GM12878 (cell line): Measurements from ENCODE around the gene AP2B1. TPM values are rescaled to one million over a fixed set of nuclear protein-coding genes. Genes with fewer than 3 reads are reported as not detected.

Experiments used
- ATAC-seq: fragments of 200-7000 bp; cut with Tn5 transposase; 3 replicates; pipeline ENCODE4 v1.9.1; 2020; ENCODE audit warnings: mild to moderate bottlenecking, moderate library complexity
- BruUV-seq: library from RNA; stranded (reverse); fragments of 400-500 nt; replicated peaks from 2 replicates; lab custom pipeline; 2021; lab: Mats Ljungman, UMichigan
- CTCF ChIA-PET: fragments of 300-600 bp; sonication (Branson Sonifier 250); formaldehyde crosslinking; extraction: SDS; loops from one replicate; lab custom pipeline; 2021; ENCODE audit warnings: inconsistent platforms; lab: Yijun Ruan, JAX
- POLR2A ChIA-PET: fragments of 350-600 bp; formaldehyde crosslinking; extraction: SDS; loops from one replicate; lab custom pipeline; 2021; ENCODE audit warnings: inconsistent platforms; lab: Charles Lee
- RAD21 ChIA-PET: fragments of 300-600 bp; sonication (Branson Sonifier 250); formaldehyde crosslinking; loops from one replicate; lab custom pipeline; 2023; ENCODE audit warnings: antibody characterized with exemption; ENCODE audit not compliant: unreplicated experiment; lab: Charles Lee
- SMC1A ChIA-PET: fragments of 300-600 bp; sonication (Branson Sonifier 250); formaldehyde crosslinking; loops from one replicate; lab custom pipeline; 2023; ENCODE audit not compliant: unreplicated experiment, uncharacterized antibody; lab: Charles Lee
- DNase-seq: peaks from one replicate; pipeline ENCODE4 v3.0.0-alpha.2; 2011; ENCODE audit warnings: low read depth, low spot score
- FAIRE-seq: peaks from 3 replicates; lab custom pipeline; 2011; peaks lifted over from hg19 to GRCh38; lab: Jason Lieb, UNC
- H2AFZ ChIP-seq: 2 replicates; pipeline ENCODE4 v1.6.0; 2011; ENCODE audit warnings: low read depth, low read length, control low read depth; ENCODE audit not compliant: control insufficient read depth
- H3K27ac ChIP-seq: 2 replicates; pipeline ENCODE4 v1.5.1; 2011; ENCODE audit warnings: control low read depth; ENCODE audit not compliant: control insufficient read depth, insufficient read depth
- H3K27me3 ChIP-seq, 2 experiments: replicated peaks in 1 of 2; 2 replicates each; pipeline versions ENCODE4 v1.6.0 to v1.6.1; 2011; ENCODE audit warnings: low read length in 1 of 2; ENCODE audit not compliant: control insufficient read depth in 2 of 2, insufficient read depth in 2 of 2
- H3K36me3 ChIP-seq, 2 experiments: 2 replicates each; pipeline ENCODE4 v1.5.1; 2011; ENCODE audit warnings: low read length in 1 of 2; ENCODE audit not compliant: control insufficient read depth in 2 of 2, insufficient read depth in 2 of 2
- H3K4me1 ChIP-seq: 2 replicates; pipeline ENCODE4 v1.6.1; 2011; ENCODE audit warnings: mild to moderate bottlenecking, low read length, moderate library complexity, mixed read lengths; ENCODE audit not compliant: control insufficient read depth, insufficient read depth
- H3K4me2 ChIP-seq: 2 replicates; pipeline ENCODE4 v1.6.0; 2011; ENCODE audit warnings: control low read depth; ENCODE audit not compliant: control insufficient read depth, insufficient read depth
- H3K4me3 ChIP-seq: fragments of 200-600 bp; sonication (generic); 2 replicates; pipeline ENCODE4 v1.5.1; 2016
- H3K79me2 ChIP-seq: 2 replicates; pipeline ENCODE4 v1.6.0; 2011; ENCODE audit warnings: low read length; ENCODE audit not compliant: control insufficient read depth, insufficient read depth
- H3K9ac ChIP-seq: 2 replicates; pipeline ENCODE4 v1.8.0; 2011; ENCODE audit warnings: low read length, control low read depth, mixed read lengths; ENCODE audit not compliant: control insufficient read depth, insufficient read depth
- H3K9me3 ChIP-seq: replicated peaks from 3 replicates; pipeline ENCODE4 v1.5.1; 2011; ENCODE audit warnings: mild to moderate bottlenecking, low read length; ENCODE audit not compliant: control insufficient read depth, insufficient read depth
- H4K20me1 ChIP-seq: 2 replicates; pipeline ENCODE4 v1.6.0; 2011; ENCODE audit not compliant: control insufficient read depth, insufficient read depth
- FOS ChIP-seq: IDR thresholded peaks from 3 replicates; pipeline ENCODE4 v1.6.1; 2011; ENCODE audit warnings: borderline replicate concordance; ENCODE audit not compliant: insufficient read length; ENCODE audit errors: extremely low read depth
- IKZF2 ChIP-seq, 2 experiments: fragments of 450-650 bp; IDR thresholded peaks; 2 replicates each; pipeline ENCODE4 v1.6.1; 2017; ENCODE audit warnings: mild to moderate bottlenecking in 2 of 2, moderate library complexity in 2 of 2
- MEF2B ChIP-seq: fragments of 450-650 bp; IDR thresholded peaks from 2 replicates; pipeline ENCODE4 v1.6.1; 2018; ENCODE audit warnings: mild to moderate bottlenecking, moderate library complexity; ENCODE audit not compliant: partially characterized antibody, poor library complexity, severe bottlenecking
- PAX5 ChIP-seq: IDR thresholded peaks from 2 replicates; pipeline ENCODE4 v1.6.1; 2011; ENCODE audit warnings: low read depth, low read length, borderline replicate concordance
- POLR2AphosphoS5 ChIP-seq: IDR thresholded peaks from 2 replicates; pipeline ENCODE4 v1.6.1; 2011; ENCODE audit warnings: mild to moderate bottlenecking, low read length, inconsistent platforms
- SUZ12 ChIP-seq: fragments of 200-600 bp; sonication (generic); IDR thresholded peaks from one replicate; pipeline ENCODE4 v1.6.1; 2018; ENCODE audit warnings: antibody characterized with exemption, mild to moderate bottlenecking; ENCODE audit not compliant: unreplicated experiment
- TAF1 ChIP-seq: IDR thresholded peaks from 2 replicates; pipeline ENCODE4 v1.6.1; 2011; ENCODE audit warnings: mild to moderate bottlenecking, low read depth, low read length, borderline replicate concordance
- WGBS: methylation state at CpG from one replicate; pipeline ENCODE4 v1.1.6; 2016; ENCODE audit warnings: low lambda C conversion rate; ENCODE audit not compliant: insufficient replicate concordance, insufficient coverage; ENCODE audit errors: missing lambda C conversion rate; 5-methylcytosine and 5-hydroxymethylcytosine counted together
- in situ Hi-C: fragments of 300-500 bp; cut with MboI; formaldehyde crosslinking; loops from 9 replicates; pipeline ENCODE4 v1.14.3; 2018; ENCODE audit warnings: mixed read lengths
- intact Hi-C: fragments of 100-400 bp; cut with micrococcal nuclease; formaldehyde crosslinking; loops from one replicate; pipeline ENCODE4 v1.14.2; 2022; ENCODE audit not compliant: unreplicated experiment
- polyA plus RNA-seq, 11 experiments: library from polyadenylated mRNA; depleted of rRNA in 4 of 11; unstranded in 6 of 11; stranded (reverse) in 5 of 11; fragments of >200 nt; fragmentation: Nextera tagmentation in 4 of 11; fragmentation: Illumina TruSeq in 1 of 11; extraction: Ambion mirVana in 4 of 11; extraction: Trizol in 1 of 11; gene quantifications; 1 replicate in 1 of 11; 2 replicates in 10 of 11; pipeline versions ENCODE4 v1.2.1 to v1.2.3, GENCODE V29; 2011 to 2016; ENCODE audit warnings: inconsistent platforms in 2 of 11, missing spikeins in 2 of 11, low read depth in 1 of 11
- total RNA-seq, 4 experiments: library from RNA; depleted of rRNA in 3 of 4; stranded (reverse); fragments of >200 nt in 3 of 4; fragmentation: Illumina TruSeq in 1 of 4; extraction: Trizol in 1 of 4; gene quantifications; 2 replicates each; pipeline versions ENCODE4 v1.2.1 to v1.2.3, GENCODE V29; 2013 to 2021
- TF ChIP-seq, protein P1 (sequence below): IDR thresholded peaks from 2 replicates; pipeline ENCODE4 v1.6.1; 2012; ENCODE audit warnings: mild to moderate bottlenecking, low read depth, low read length
- TF ChIP-seq, protein P2 (sequence below): fragments of 150-350 bp; IDR thresholded peaks from 2 replicates; pipeline ENCODE4 v1.6.1; 2016; ENCODE audit warnings: low read depth, low read length

AP2B1 gene
- total and polyA plus RNA-seq, 10 of the 15 experiments (the other 5 are each of a cell fraction or from before 2014, with no cell fraction given) = 18.6 to 112 (median 53.9) TPM

DNA sequence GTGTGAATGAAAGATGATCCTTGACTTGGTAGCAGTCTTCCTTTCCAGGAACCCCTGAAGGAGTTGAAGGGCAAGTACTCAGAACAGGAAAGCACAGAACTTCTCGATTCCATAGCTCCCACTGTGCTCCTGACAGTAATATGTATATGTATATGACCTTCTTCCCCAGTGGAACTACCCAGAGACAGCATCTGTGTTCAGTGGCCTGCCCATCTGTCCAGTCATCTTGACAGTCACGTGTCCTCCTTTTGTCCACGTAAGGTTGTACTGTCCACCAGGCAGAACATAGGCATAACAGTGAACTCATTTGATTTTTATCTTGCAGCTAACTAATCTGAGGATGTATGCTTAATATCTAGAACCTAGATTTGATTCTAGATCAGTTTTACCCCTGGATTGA lies 106.5 kb downstream of the AP2B1 start:
- no peak overlapping the region for H3K4me3 ChIP-seq
- no peak for DNase-seq

More for the DNA sequence above, 106.5 kb downstream of the AP2B1 start:
- Histone ChIP-seq H3K4me1 (no peaks in the 10 kb centered on the region), H4K20me1 (no peaks in the 10 kb centered on the region), H2AFZ (no peak overlapping the region), H3K36me3 (peaks cover 4 to 10% of the 10 kb centered on the region in 2 experiments), H3K9ac (no peak overlapping the region), H3K27me3 (no peaks in the 10 kb centered on the region), H3K27ac (no peak overlapping the region), H3K9me3 (no peaks in the 10 kb centered on the region), H3K79me2 (no peaks in the 10 kb centered on the region), H3K4me2 (no peak overlapping the region)
- BruUV-seq = no TSS peak
- intact Hi-C loops (no loop called here), in situ Hi-C loops (no loop called here)
- ChIA-PET RAD21 (interaction anchor here (0.6 kb wide), 1 partner anchor 885 kb away, joined by 4 read pairs; no protein-coding TSS in a partner anchor), SMC1A (no interaction called here), POLR2A (no interaction called here), CTCF (no interaction called here)
- TF ChIP-seq MEF2B = no peak
- TF ChIP-seq SUZ12 = no peak
- TF ChIP-seq POLR2AphosphoS5 = no peak
- TF ChIP-seq, protein P1, sequence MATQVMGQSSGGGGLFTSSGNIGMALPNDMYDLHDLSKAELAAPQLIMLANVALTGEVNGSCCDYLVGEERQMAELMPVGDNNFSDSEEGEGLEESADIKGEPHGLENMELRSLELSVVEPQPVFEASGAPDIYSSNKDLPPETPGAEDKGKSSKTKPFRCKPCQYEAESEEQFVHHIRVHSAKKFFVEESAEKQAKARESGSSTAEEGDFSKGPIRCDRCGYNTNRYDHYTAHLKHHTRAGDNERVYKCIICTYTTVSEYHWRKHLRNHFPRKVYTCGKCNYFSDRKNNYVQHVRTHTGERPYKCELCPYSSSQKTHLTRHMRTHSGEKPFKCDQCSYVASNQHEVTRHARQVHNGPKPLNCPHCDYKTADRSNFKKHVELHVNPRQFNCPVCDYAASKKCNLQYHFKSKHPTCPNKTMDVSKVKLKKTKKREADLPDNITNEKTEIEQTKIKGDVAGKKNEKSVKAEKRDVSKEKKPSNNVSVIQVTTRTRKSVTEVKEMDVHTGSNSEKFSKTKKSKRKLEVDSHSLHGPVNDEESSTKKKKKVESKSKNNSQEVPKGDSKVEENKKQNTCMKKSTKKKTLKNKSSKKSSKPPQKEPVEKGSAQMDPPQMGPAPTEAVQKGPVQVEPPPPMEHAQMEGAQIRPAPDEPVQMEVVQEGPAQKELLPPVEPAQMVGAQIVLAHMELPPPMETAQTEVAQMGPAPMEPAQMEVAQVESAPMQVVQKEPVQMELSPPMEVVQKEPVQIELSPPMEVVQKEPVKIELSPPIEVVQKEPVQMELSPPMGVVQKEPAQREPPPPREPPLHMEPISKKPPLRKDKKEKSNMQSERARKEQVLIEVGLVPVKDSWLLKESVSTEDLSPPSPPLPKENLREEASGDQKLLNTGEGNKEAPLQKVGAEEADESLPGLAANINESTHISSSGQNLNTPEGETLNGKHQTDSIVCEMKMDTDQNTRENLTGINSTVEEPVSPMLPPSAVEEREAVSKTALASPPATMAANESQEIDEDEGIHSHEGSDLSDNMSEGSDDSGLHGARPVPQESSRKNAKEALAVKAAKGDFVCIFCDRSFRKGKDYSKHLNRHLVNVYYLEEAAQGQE = no peak
- no peak for TF ChIP-seq FOS
- no peak for TF ChIP-seq IKZF2 (IDR thresholded peaks at IDR 0.05)
- no peak for TF ChIP-seq TAF1
- TF ChIP-seq PAX5 = no peak
- TF ChIP-seq, protein P2, sequence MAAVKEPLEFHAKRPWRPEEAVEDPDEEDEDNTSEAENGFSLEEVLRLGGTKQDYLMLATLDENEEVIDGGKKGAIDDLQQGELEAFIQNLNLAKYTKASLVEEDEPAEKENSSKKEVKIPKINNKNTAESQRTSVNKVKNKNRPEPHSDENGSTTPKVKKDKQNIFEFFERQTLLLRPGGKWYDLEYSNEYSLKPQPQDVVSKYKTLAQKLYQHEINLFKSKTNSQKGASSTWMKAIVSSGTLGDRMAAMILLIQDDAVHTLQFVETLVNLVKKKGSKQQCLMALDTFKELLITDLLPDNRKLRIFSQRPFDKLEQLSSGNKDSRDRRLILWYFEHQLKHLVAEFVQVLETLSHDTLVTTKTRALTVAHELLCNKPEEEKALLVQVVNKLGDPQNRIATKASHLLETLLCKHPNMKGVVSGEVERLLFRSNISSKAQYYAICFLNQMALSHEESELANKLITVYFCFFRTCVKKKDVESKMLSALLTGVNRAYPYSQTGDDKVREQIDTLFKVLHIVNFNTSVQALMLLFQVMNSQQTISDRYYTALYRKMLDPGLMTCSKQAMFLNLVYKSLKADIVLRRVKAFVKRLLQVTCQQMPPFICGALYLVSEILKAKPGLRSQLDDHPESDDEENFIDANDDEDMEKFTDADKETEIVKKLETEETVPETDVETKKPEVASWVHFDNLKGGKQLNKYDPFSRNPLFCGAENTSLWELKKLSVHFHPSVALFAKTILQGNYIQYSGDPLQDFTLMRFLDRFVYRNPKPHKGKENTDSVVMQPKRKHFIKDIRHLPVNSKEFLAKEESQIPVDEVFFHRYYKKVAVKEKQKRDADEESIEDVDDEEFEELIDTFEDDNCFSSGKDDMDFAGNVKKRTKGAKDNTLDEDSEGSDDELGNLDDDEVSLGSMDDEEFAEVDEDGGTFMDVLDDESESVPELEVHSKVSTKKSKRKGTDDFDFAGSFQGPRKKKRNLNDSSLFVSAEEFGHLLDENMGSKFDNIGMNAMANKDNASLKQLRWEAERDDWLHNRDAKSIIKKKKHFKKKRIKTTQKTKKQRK = no peak
- no peak for ATAC-seq
- 98% methylated on average over 3 of the region's 3 CpGs for WGBS
- FAIRE-seq = no peak
